Liver (tissue), 9 donors: ENCODE data around the gene RAB44. TPM values are rescaled to one million over a fixed set of nuclear protein-coding genes. Genes with fewer than 3 reads are reported as not detected.

Experiments
- DNase-seq: peaks from one replicate; pipeline ENCODE4 v3.0.0-alpha.2; 2017; ENCODE audit warnings: low spot score
- H3K27ac ChIP-seq, 2 donors: one replicate each; pipeline ENCODE4 v1.7.0; 2013; ENCODE audit warnings: inconsistent platforms in 2 of 2, low read length in 2 of 2, control low read depth in 1 of 2, low read depth in 1 of 2, mild to moderate bottlenecking in 1 of 2
- H3K27me3 ChIP-seq, 4 donors: one replicate each; pipeline versions ENCODE4 v1.6.1 to v1.7.0; 2013; ENCODE audit warnings: low read length in 3 of 4, inconsistent platforms in 1 of 4, mild to moderate bottlenecking in 1 of 4, moderate library complexity in 1 of 4; ENCODE audit not compliant: control insufficient read depth in 4 of 4, insufficient read depth in 4 of 4
- H3K36me3 ChIP-seq, 4 donors: one replicate each; pipeline versions ENCODE4 v1.6.1 to v1.7.0; 2013; ENCODE audit warnings: low read length in 3 of 4, mild to moderate bottlenecking in 3 of 4, low read depth in 1 of 4, moderate library complexity in 1 of 4; ENCODE audit not compliant: control insufficient read depth in 4 of 4, insufficient read depth in 3 of 4
- H3K4me1 ChIP-seq, 4 donors: one replicate each; pipeline versions ENCODE4 v1.6.1 to v1.7.0; 2013; ENCODE audit warnings: low read length in 3 of 4, mild to moderate bottlenecking in 3 of 4, moderate library complexity in 1 of 4; ENCODE audit not compliant: control insufficient read depth in 4 of 4, insufficient read depth in 4 of 4
- H3K4me3 ChIP-seq, 3 donors: one replicate each; pipeline versions ENCODE4 v1.6.1 to v1.7.0; 2013; ENCODE audit warnings: low read length in 3 of 3, control low read depth in 1 of 3, low read depth in 1 of 3, mild to moderate bottlenecking in 1 of 3
- H3K9ac ChIP-seq, 2 donors: one replicate each; pipeline ENCODE4 v1.7.0; 2013; ENCODE audit warnings: low read length in 2 of 2, mild to moderate bottlenecking in 2 of 2, moderate library complexity in 2 of 2, control low read depth in 1 of 2, low read depth in 1 of 2
- H3K9me3 ChIP-seq, 4 donors: one replicate each; pipeline versions ENCODE4 v1.6.1 to v1.7.0; 2013; ENCODE audit warnings: low read length in 3 of 4; ENCODE audit not compliant: control insufficient read depth in 4 of 4
- ATF3 ChIP-seq: IDR thresholded peaks from 2 replicates; pipeline ENCODE4 v1.6.1; 2016; ENCODE audit warnings: antibody characterized with exemption
- EGR1 ChIP-seq, 2 donors: IDR thresholded peaks; 2 replicates each; pipeline ENCODE4 v1.6.1; 2016 to 2018; ENCODE audit warnings: antibody characterized with exemption in 2 of 2, low read depth in 2 of 2
- FOXA1 ChIP-seq: IDR thresholded peaks from 2 replicates; pipeline ENCODE4 v1.6.1; 2016; ENCODE audit warnings: antibody characterized with exemption
- FOXA2 ChIP-seq: IDR thresholded peaks from 2 replicates; pipeline ENCODE4 v1.6.1; 2016; ENCODE audit warnings: antibody characterized with exemption
- GABPA ChIP-seq, 2 donors: IDR thresholded peaks in 1 of 2; conservative IDR thresholded peaks in 1 of 2; 2 replicates each; pipeline ENCODE4 v1.6.1; 2016; ENCODE audit warnings: antibody characterized with exemption in 2 of 2, mild to moderate bottlenecking in 1 of 2, moderate library complexity in 1 of 2
- HNF4A ChIP-seq, 2 donors: conservative IDR thresholded peaks; 2 replicates each; pipeline ENCODE4 v1.6.1; 2016; ENCODE audit warnings: antibody characterized with exemption in 2 of 2, mild to moderate bottlenecking in 2 of 2
- HNF4G ChIP-seq: IDR thresholded peaks from 2 replicates; pipeline ENCODE4 v1.6.1; 2016; ENCODE audit warnings: antibody characterized with exemption
- JUND ChIP-seq, 2 donors: IDR thresholded peaks; 2 replicates each; pipeline ENCODE4 v1.6.1; 2016; ENCODE audit warnings: antibody characterized with exemption in 2 of 2
- MAX ChIP-seq: IDR thresholded peaks from 2 replicates; pipeline ENCODE4 v1.6.1; 2016; ENCODE audit warnings: antibody characterized with exemption
- NR2F2 ChIP-seq: IDR thresholded peaks from 2 replicates; pipeline ENCODE4 v1.6.1; 2016; ENCODE audit warnings: antibody characterized with exemption
- RAD21 ChIP-seq, 2 donors: IDR thresholded peaks; 2 replicates each; pipeline ENCODE4 v1.6.1; 2016; ENCODE audit warnings: antibody characterized with exemption in 2 of 2, mild to moderate bottlenecking in 2 of 2
- REST ChIP-seq: IDR thresholded peaks from 2 replicates; pipeline ENCODE4 v1.6.1; 2016; ENCODE audit warnings: antibody characterized with exemption, mild to moderate bottlenecking
- RXRA ChIP-seq, 2 donors: IDR thresholded peaks; 2 replicates each; pipeline ENCODE4 v1.6.1; 2017 to 2018; ENCODE audit warnings: antibody characterized with exemption in 2 of 2, mild to moderate bottlenecking in 1 of 2
- SP1 ChIP-seq: IDR thresholded peaks from 2 replicates; pipeline ENCODE4 v1.6.1; 2018; ENCODE audit warnings: antibody characterized with exemption, mild to moderate bottlenecking
- TAF1 ChIP-seq: conservative IDR thresholded peaks from 2 replicates; pipeline ENCODE4 v1.6.1; 2016; ENCODE audit warnings: antibody characterized with exemption, mild to moderate bottlenecking
- YY1 ChIP-seq: IDR thresholded peaks from 2 replicates; pipeline ENCODE4 v1.6.1; 2016; ENCODE audit warnings: antibody characterized with exemption, mild to moderate bottlenecking
- ZBTB33 ChIP-seq: IDR thresholded peaks from 2 replicates; pipeline ENCODE4 v1.6.1; 2016; ENCODE audit warnings: antibody characterized with exemption
- WGBS: extraction: QIAGEN DNeasy Blood & Tissue Kit; methylation state at CpG from one replicate; pipeline ENCODE4 v1.1.7; 2013; 5-methylcytosine and 5-hydroxymethylcytosine counted together
- polyA plus RNA-seq, 2 donors: library from polyadenylated mRNA; stranded (reverse) in 1 of 2; unstranded in 1 of 2; fragments of 200-250 nt in 1 of 2; fragments of >200 nt in 1 of 2; fragmentation: Nextera tagmentation in 1 of 2; extraction: Ambion mirVana in 1 of 2; gene quantifications; one replicate each; pipeline versions ENCODE4 v1.2.1 to v1.2.3, GENCODE V29; 2013 to 2015
- total RNA-seq, 2 donors: library from RNA; depleted of rRNA; stranded (reverse); fragments of >200 nt; gene quantifications; one replicate each; pipeline ENCODE4 v1.2.3, GENCODE V29; 2014
- TF ChIP-seq, protein P1 (sequence below): fragments of 150-350 bp; IDR thresholded peaks from 2 replicates; pipeline ENCODE4 v1.5.1; 2017; ENCODE audit warnings: improper control_type of control experiment, low read depth, low read length; ENCODE audit not compliant: missing input control
- donor health status: healthy.
- donor health status: healthy.
- donor health status: healthy.
- donor health status: healthy.
- donor health status: healthy.

Gene RAB44
- total and polyA plus RNA-seq, 4 donors = 0.02 to 1.3 (median 0.08) TPM; not detected in 1

GRCh38 chr6:36729161-36729524 is 31.5 kb downstream of the RAB44 start:
- no peak for DNase-seq
- no peaks in the 10 kb centered on the region for H3K9me3 ChIP-seq
- H3K4me3 ChIP-seq = no peak overlapping the region
- H3K27ac ChIP-seq = no peak overlapping the region
- no peaks in the 10 kb centered on the region for H3K27me3 ChIP-seq
- no peaks in the 10 kb centered on the region for H3K4me1 ChIP-seq
- no peak overlapping the region for H3K9ac ChIP-seq
- TF ChIP-seq EGR1 (IDR thresholded peaks at IDR 0.05; ENCODE audit: low read depth in 2 of 2) (no peak), HNF4G (no peak), FOXA1 (no peak), NR2F2 (no peak), ATF3 (no peak), RXRA (IDR thresholded peaks at IDR 0.05) (no peak), REST (no peak), HNF4A (conservative IDR thresholded peaks at IDR 0.05) (no peak), FOXA2 (no peak), MAX (no peak), GABPA (IDR thresholded peaks at IDR 0.05 in 1 of 2, conservative IDR thresholded peaks at IDR 0.05 in 1 of 2) (no peak), RAD21 (IDR thresholded peaks at IDR 0.05) (no peak), TAF1 (no peak), SP1 (no peak), YY1 (no peak), ZBTB33 (no peak), JUND (IDR thresholded peaks at IDR 0.05) (no peak)
- TF ChIP-seq, protein P1, sequence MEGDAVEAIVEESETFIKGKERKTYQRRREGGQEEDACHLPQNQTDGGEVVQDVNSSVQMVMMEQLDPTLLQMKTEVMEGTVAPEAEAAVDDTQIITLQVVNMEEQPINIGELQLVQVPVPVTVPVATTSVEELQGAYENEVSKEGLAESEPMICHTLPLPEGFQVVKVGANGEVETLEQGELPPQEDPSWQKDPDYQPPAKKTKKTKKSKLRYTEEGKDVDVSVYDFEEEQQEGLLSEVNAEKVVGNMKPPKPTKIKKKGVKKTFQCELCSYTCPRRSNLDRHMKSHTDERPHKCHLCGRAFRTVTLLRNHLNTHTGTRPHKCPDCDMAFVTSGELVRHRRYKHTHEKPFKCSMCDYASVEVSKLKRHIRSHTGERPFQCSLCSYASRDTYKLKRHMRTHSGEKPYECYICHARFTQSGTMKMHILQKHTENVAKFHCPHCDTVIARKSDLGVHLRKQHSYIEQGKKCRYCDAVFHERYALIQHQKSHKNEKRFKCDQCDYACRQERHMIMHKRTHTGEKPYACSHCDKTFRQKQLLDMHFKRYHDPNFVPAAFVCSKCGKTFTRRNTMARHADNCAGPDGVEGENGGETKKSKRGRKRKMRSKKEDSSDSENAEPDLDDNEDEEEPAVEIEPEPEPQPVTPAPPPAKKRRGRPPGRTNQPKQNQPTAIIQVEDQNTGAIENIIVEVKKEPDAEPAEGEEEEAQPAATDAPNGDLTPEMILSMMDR = no peak
- no peaks in the 10 kb centered on the region for H3K36me3 ChIP-seq
- 57% methylated on average over 3 of the region's 3 CpGs for WGBS
